ENCODE measurements around the gene REEP2. TPM values are rescaled to one million over a fixed set of nuclear protein-coding genes. Genes with fewer than 3 reads are reported as not detected.

Gene REEP2
- polyA plus RNA-seq, 1 of the 3 experiments (the other 2 are of a cell fraction), result 31.2 TPM

DNA sequence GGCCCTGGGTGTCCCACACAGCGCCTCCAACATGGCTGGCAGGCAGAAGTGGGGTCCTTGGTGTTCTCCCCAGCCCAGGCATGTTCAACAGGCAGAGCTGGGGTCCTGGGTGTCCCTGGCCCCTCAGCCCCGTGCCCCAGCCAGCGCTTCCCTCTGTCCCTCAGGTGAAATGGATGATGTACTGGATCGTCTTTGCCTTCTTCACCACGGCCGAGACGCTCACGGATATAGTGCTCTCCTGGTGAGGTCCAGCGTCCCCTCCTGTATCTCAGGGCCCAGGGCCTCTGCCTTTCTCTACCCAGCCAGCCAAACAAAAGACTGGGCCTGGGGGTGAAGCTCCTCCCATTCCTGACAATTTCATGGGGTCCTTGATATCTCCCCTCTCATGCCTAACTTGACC is 2.4 kb downstream of the REEP2 start:
- Histone ChIP-seq H3K36me3 (replicated peaks in 1 of 2; ENCODE audit: control insufficient read depth in 1 of 2, insufficient read depth in 2 of 2, low read length in 1 of 2) (peaks cover 3 to 5% of the 10 kb centered on the region in 2 experiments), H3K27ac (ENCODE audit: low read depth in 2 of 2, low read length in 1 of 2) (no peak overlapping the region), H3K4me1 (ENCODE audit: control insufficient read depth in 1 of 2, insufficient read depth in 2 of 2, low read depth in 1 of 2, low read length in 1 of 2) (peaks cover 0 to 21% of the 10 kb centered on the region in 2 experiments; a peak in 1 of 4 replicates), H2AFZ (ENCODE audit: low read depth) (no peak overlapping the region), H3K9me3 (no peaks in the 10 kb centered on the region), H3K4me3 (ENCODE audit: low read depth in 2 of 2, low read length in 1 of 2) (no peak overlapping the region), H3F3A (replicated peaks; ENCODE audit: insufficient read depth) (peaks cover 14% of the 10 kb centered on the region), H3K79me2 (ENCODE audit: insufficient read depth) (no peaks in the 10 kb centered on the region; the same call in 1 of the 2 replicates), H3K9ac (no peak overlapping the region), H4K20me1 (ENCODE audit: insufficient read depth) (no peaks in the 10 kb centered on the region), H3K9me2 (no peaks in the 10 kb centered on the region), H3K27me3 (ENCODE audit: insufficient read depth) (no peaks in the 10 kb centered on the region), H3K4me2 (no peak overlapping the region)
- ChIA-PET CTCF (interaction anchor here (0.6 kb wide), 1 partner anchor 261 kb away, joined by 3 read pairs; no protein-coding TSS in a partner anchor), POLR2A (no interaction called here)
- TF ChIP-seq FOXM1 (IDR thresholded peaks at IDR 0.05; ENCODE audit: low read depth), result no peak
- TF ChIP-seq, protein P1, sequence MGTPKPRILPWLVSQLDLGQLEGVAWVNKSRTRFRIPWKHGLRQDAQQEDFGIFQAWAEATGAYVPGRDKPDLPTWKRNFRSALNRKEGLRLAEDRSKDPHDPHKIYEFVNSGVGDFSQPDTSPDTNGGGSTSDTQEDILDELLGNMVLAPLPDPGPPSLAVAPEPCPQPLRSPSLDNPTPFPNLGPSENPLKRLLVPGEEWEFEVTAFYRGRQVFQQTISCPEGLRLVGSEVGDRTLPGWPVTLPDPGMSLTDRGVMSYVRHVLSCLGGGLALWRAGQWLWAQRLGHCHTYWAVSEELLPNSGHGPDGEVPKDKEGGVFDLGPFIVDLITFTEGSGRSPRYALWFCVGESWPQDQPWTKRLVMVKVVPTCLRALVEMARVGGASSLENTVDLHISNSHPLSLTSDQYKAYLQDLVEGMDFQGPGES (IDR thresholded peaks at IDR 0.05; ENCODE audit: low read depth, low read length), result no peak
- TF ChIP-seq FOXJ3 (CRISPR knock-in tag; IDR thresholded peaks at IDR 0.05), result no peak
- no peak for TF ChIP-seq RAD21 (IDR thresholded peaks at IDR 0.05; ENCODE audit: low read length)
- TF ChIP-seq EZH2phosphoT487 (IDR thresholded peaks at IDR 0.05; ENCODE audit: borderline replicate concordance, low read depth), result no peak
- TF ChIP-seq NRF1 (IDR thresholded peaks at IDR 0.05; ENCODE audit: low read depth, low read length), result no peak
- TF ChIP-seq SIN3A (IDR thresholded peaks at IDR 0.05; ENCODE audit: borderline replicate concordance, low read depth, low read length), result no peak
- TF ChIP-seq RFX5 (IDR thresholded peaks at IDR 0.05; ENCODE audit: low read length), result no peak
- TF ChIP-seq RXRA (IDR thresholded peaks at IDR 0.05; ENCODE audit: borderline replicate concordance, low read depth), result no peak
- no peak for TF ChIP-seq EP300 (IDR thresholded peaks at IDR 0.05; ENCODE audit: borderline replicate concordance in 1 of 2, low read depth in 1 of 2, low read length in 1 of 2)
- DNase-seq, result no peak
- 81% methylated on average over 4 of the region's 9 CpGs for WGBS (ENCODE audit: low lambda C conversion rate)

DNA sequence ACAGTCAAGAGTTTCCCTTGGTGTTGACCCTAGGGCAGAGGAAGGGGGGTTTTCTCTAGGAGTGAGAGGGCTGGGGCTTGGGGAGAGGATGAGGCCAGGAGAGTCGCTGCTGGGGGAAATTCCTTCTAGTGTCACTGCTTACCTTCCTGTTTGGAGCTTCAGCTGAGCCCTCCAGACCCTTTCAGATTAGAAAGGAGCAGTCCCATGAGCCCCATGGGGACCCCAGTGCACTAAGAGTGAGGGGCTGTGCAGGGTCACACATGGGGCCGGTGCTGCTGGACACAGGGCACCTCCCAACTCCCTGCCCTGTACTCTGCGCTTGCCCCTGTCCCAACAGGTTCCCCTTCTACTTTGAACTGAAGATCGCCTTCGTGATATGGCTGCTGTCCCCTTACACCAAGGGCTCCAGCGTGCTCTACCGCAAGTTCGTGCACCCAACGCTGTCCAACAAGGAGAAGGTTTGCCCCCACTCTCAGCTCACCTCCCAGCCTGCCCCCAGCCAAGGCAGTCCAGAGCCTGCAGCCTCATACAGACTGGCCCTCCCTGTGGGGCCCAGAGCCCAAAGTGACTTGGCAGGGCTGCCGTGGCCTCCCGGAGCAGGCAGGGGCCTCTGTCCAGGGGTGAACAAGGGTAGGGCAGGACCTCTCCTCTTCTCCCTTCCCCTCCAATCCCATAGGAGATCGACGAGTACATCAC is 5.4 kb downstream of the REEP2 start:
- no peaks in the 10 kb centered on the region for H3K27me3 ChIP-seq (ENCODE audit: insufficient read depth)
- 91% methylated on average over 4 of the region's 13 CpGs for WGBS (ENCODE audit: low lambda C conversion rate)
- H2AFZ ChIP-seq (ENCODE audit: low read depth), result no peak overlapping the region
- ChIA-PET POLR2A (no interaction called here), CTCF (interaction anchor here (1.2 to 1.4 kb wide), 2 partner anchors 60 to 91 kb away, joined by 3 to 4 read pairs; no protein-coding TSS in a partner anchor)
- no peaks in the 10 kb centered on the region for H3K9me3 ChIP-seq
- no peaks in the 10 kb centered on the region for H3K36me3 ChIP-seq (replicated peaks in 1 of 2; ENCODE audit: control insufficient read depth in 1 of 2, insufficient read depth in 2 of 2, low read length in 1 of 2)
- H3K79me2 ChIP-seq (ENCODE audit: insufficient read depth), result no peaks in the 10 kb centered on the region; the same call in 1 of the 2 replicates
- H3K9ac ChIP-seq, result no peak overlapping the region
- no peaks in the 10 kb centered on the region for H3F3A ChIP-seq (replicated peaks; ENCODE audit: insufficient read depth)
- no peak for DNase-seq
- no peak overlapping the region for H3K4me2 ChIP-seq
- H3K27ac ChIP-seq (ENCODE audit: low read depth in 2 of 2, low read length in 1 of 2), result no peak overlapping the region
- H3K4me3 ChIP-seq (ENCODE audit: low read depth in 2 of 2, low read length in 1 of 2), result no peak overlapping the region
- no peaks in the 10 kb centered on the region for H4K20me1 ChIP-seq (ENCODE audit: insufficient read depth)
- peaks cover 7 to 24% of the 10 kb centered on the region in 2 experiments; a peak in 3 of 4 replicates for H3K4me1 ChIP-seq (ENCODE audit: control insufficient read depth in 1 of 2, insufficient read depth in 2 of 2, low read depth in 1 of 2, low read length in 1 of 2)
- H3K9me2 ChIP-seq, result no peaks in the 10 kb centered on the region
- TF ChIP-seq JUND (IDR thresholded peaks at IDR 0.05) (no peak), SIN3A (IDR thresholded peaks at IDR 0.05; ENCODE audit: borderline replicate concordance, low read depth, low read length) (no peak), GABPA (IDR thresholded peaks at IDR 0.05; ENCODE audit: low read depth) (no peak), FOXM1 (IDR thresholded peaks at IDR 0.05; ENCODE audit: low read depth) (no peak), EZH2phosphoT487 (IDR thresholded peaks at IDR 0.05; ENCODE audit: borderline replicate concordance, low read depth) (no peak), FOSL2 (IDR thresholded peaks at IDR 0.05; ENCODE audit: borderline replicate concordance, low read depth) (no peak), RXRA (IDR thresholded peaks at IDR 0.05; ENCODE audit: borderline replicate concordance, low read depth) (no peak), SMC3 (IDR thresholded peaks at IDR 0.05; ENCODE audit: low read depth, low read length) (no peak), ELF1 (IDR thresholded peaks at IDR 0.05) (no peak), MEF2A (IDR thresholded peaks at IDR 0.05; ENCODE audit: borderline replicate concordance, low read depth) (no peak), RAD21 (IDR thresholded peaks at IDR 0.05; ENCODE audit: low read length) (no peak), RFX5 (IDR thresholded peaks at IDR 0.05; ENCODE audit: low read length) (no peak), CHD2 (IDR thresholded peaks at IDR 0.05; ENCODE audit: low read length, partially characterized antibody) (no peak), POLR2AphosphoS5 (IDR thresholded peaks at IDR 0.05; ENCODE audit: low read depth, low read length) (no peak), YY1 (IDR thresholded peaks at IDR 0.05; ENCODE audit: low read depth) (no peak), TCF12 (IDR thresholded peaks at IDR 0.05) (no peak), MXI1 (IDR thresholded peaks at IDR 0.05; ENCODE audit: low read depth, low read length) (no peak)
- TF ChIP-seq, protein P2, sequence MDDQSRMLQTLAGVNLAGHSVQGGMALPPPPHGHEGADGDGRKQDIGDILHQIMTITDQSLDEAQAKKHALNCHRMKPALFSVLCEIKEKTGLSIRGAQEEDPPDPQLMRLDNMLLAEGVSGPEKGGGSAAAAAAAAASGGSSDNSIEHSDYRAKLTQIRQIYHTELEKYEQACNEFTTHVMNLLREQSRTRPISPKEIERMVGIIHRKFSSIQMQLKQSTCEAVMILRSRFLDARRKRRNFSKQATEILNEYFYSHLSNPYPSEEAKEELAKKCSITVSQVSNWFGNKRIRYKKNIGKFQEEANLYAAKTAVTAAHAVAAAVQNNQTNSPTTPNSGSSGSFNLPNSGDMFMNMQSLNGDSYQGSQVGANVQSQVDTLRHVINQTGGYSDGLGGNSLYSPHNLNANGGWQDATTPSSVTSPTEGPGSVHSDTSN (IDR thresholded peaks at IDR 0.05), result no peak
- TF ChIP-seq, protein P3, sequence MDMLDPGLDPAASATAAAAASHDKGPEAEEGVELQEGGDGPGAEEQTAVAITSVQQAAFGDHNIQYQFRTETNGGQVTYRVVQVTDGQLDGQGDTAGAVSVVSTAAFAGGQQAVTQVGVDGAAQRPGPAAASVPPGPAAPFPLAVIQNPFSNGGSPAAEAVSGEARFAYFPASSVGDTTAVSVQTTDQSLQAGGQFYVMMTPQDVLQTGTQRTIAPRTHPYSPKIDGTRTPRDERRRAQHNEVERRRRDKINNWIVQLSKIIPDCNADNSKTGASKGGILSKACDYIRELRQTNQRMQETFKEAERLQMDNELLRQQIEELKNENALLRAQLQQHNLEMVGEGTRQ (IDR thresholded peaks at IDR 0.05; ENCODE audit: borderline replicate concordance, low read depth, low read length), result no peak
